EH (cell line): Measurements from ENCODE around the gene USH2A.

Experiments used
- DNase-seq: peaks from one replicate; pipeline ENCODE4 v3.0.0-alpha.2; 2015; ENCODE audit warnings: low read depth

USH2A gene

DNA sequence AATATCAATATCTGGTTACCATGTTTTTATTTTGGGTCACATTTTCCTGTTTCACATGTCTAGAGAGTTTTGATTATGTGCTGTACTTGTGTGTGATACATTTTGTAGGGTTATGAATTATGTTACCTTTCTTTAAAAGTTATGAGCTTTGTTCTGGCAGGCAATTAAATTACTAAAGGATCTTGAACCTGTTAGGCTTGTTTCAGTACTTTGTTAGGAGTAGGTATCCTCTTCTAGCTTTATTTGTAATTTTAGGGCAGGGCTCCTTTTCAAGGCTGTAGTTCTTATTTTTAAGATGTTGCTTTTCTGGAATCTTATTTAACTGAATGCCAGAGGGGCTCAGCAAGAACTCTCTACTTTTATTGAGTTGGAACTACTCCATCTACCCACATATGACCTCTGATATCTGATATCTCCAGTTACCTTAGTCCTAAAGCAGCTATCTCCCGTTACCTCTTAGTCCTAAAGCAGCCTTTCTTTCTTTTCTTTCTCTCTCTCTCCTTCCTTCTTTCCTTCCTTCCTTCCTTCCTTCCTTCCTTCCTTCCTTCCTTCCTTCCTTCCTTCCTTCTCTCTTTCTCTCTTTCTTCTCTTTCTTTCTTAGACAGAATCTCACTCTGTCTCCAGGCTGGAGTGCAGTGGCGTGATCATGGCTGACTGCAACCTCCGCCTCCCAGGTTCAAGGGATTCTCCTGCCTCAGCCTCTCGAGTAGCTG lies 832.3 kb downstream of the USH2A start:
- DNase-seq: no peak

DNA sequence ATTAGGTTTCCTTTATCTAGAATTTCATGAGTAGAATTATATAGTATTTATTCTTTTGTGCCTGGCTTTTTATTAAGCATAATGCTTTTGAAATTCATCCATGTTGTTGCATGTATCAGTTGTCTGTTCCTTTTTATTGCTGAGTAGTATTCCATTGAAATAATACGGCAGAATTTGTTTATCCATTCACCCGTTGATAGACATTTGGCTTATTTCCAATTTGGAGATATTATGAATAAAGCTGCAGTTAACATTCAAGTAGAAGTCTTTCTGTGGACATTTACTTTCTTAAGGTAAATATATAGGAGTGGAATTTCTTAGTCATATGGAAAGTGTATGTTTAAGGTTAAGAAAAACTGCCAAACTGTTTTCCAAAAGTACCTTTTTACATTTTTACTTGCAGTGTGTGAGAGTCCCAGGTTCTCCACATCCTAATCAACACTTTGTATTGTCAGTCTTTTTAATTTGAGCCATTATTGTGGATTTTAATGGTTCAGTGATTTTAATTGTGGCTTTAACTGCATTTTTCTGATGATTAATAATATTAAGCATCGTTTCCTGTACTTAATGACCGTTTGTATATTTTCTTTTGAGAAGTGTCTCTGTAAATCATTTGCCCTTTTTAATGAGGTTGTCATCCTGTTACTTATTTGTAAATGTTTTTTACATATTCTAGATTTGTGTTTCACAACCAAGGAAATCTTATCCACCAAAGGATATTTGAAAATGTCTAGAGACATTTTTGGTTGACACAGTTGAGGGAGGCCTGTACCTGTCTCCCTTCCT lies 833.4 kb downstream of the USH2A start:
- DNase-seq: no peak

DNA sequence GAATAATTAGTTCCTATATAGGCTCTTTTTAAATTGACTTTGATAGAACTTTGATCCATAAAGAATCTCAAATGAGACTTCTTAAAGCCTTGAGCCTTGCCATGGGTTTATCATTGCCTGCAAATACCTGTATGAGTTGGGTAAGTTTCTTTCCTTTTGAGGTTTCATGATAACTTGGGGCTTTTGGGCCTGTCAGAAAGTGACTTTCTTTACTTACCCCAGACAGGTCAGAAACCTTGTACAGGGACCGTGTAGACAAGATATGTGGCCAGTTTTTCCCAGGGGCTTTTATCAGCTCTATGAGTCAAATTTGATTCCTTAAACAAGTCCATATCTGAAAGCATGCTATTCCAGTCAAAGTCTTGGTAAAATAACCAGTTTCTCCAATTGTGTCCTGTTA lies 838.9 kb downstream of the USH2A start:
- no peak for DNase-seq

DNA sequence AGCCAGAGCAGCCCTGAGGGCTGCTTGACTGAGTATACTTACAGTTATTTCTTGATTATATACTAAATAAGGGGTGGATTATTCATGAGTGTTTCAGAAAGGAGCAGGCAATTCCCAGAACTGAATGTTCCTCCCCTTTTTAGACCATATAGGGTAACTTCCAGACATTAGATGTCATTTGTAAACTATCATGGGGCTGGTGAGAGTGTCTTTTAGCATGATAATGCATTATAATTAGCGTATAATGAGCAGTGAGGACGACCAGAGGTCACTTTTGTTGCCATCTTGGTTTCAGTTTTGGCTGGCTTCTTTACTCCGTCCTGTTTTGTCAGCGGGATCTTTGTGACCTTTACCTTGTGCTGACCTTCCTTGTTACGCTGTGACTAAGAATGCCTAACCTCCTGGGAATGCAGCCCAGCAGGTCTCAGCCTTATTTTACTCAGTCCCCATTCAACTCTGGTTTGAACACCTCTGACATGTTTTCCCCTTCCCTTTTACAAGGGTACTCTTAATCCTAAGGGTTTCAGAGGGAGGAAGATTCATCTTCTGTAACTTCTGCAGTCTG lies 840.0 kb downstream of the USH2A start:
- DNase-seq: no peak

DNA sequence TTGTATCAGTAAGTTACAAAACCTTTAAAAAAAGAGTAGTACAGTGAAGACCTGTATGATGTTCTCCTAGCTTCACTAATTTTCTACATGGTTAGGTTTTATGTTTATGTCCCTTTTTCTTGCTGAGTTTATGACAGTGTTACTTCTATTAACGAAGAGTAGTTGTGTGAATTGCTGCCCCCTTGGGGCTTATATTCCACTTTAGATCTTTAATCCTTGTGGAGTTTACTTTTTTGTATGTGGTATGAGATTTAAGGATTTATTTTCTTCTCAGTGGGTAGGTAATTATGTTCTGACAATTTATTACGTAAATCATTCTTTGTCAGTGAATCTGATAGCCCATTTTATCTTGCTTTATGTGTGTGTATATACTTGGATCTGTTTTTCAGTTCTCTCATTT lies 841.4 kb downstream of the USH2A start:
- DNase-seq: no peak
